A673 (cell line): ENCODE measurements around the gene HBA2. TPM values are rescaled to one million over a fixed set of nuclear protein-coding genes. Genes with fewer than 3 reads are reported as not detected.
"Not testable (repeated sequence)": the region's sequence is repeated elsewhere in the genome, so short reads cannot be mapped to it uniquely, and the experiment has no call there.

Source experiments
- BruUV-seq: library from RNA; stranded (reverse); fragments of 400-500 nt; replicated peaks from 2 replicates; lab custom pipeline; 2021; lab: Mats Ljungman, UMichigan
- CTCF ChIA-PET: fragments of 300-600 bp; sonication (Branson Sonifier 250); formaldehyde crosslinking; loops from one replicate; lab custom pipeline; 2022; ENCODE audit warnings: antibody characterized with exemption; lab: Charles Lee
- POLR2A ChIA-PET: fragments of 300-600 bp; sonication (Branson Sonifier 250); formaldehyde crosslinking; loops from one replicate; lab custom pipeline; 2022; ENCODE audit warnings: antibody characterized with exemption; ENCODE audit not compliant: low non-redundant PET; lab: Charles Lee
- DNase-seq: peaks from one replicate; pipeline ENCODE4 v3.0.0-alpha.2; 2015; ENCODE audit warnings: low spot score
- H3K27ac ChIP-seq: fragments of 200-600 bp; sonication (generic); 2 replicates; pipeline ENCODE4 v1.5.1; 2016; ENCODE audit warnings: mixed run types, low read depth, mild to moderate bottlenecking, mixed read lengths, antibody characterized with exemption, low read length; ENCODE audit not compliant: poor library complexity, severe bottlenecking
- H3K27me3 ChIP-seq: fragments of 200-600 bp; sonication (generic); replicated peaks from 2 replicates; pipeline ENCODE4 v1.6.1; 2017; ENCODE audit warnings: mixed run types, low read depth, mild to moderate bottlenecking, mixed read lengths, antibody characterized with exemption, low read length; ENCODE audit not compliant: insufficient read depth, poor library complexity
- H3K36me3 ChIP-seq: fragments of 200-600 bp; sonication (generic); 2 replicates; pipeline ENCODE4 v1.6.1; 2016; ENCODE audit warnings: mixed run types, mild to moderate bottlenecking, mixed read lengths, antibody characterized with exemption, low read length; ENCODE audit not compliant: insufficient read depth, poor library complexity, severe bottlenecking
- H3K4me1 ChIP-seq: fragments of 200-600 bp; sonication (generic); 2 replicates; pipeline ENCODE4 v1.6.1; 2017; ENCODE audit warnings: mixed run types, mild to moderate bottlenecking, mixed read lengths, antibody characterized with exemption, low read length; ENCODE audit not compliant: insufficient read depth, poor library complexity, severe bottlenecking
- H3K4me3 ChIP-seq: fragments of 200-600 bp; sonication (generic); 2 replicates; pipeline ENCODE4 v1.5.1; 2016; ENCODE audit warnings: low read depth, mixed run types, mild to moderate bottlenecking, mixed read lengths, low read length; ENCODE audit not compliant: poor library complexity, severe bottlenecking
- H3K9me3 ChIP-seq: fragments of 200-600 bp; sonication (generic); 2 replicates; pipeline ENCODE4 v1.6.1; 2016; ENCODE audit warnings: mixed run types, low read depth, mild to moderate bottlenecking, mixed read lengths, antibody characterized with exemption, low read length; ENCODE audit not compliant: poor library complexity, severe bottlenecking
- CTCF ChIP-seq: fragments of 300-800, 200-600 bp; sonication (generic); conservative IDR thresholded peaks from 2 replicates; pipeline ENCODE4 v1.5.1; 2017; ENCODE audit warnings: low read depth, mild to moderate bottlenecking, antibody characterized with exemption, low read length, moderate library complexity, mixed read lengths
- EZH2 ChIP-seq: fragments of 200-600 bp; sonication (generic); IDR thresholded peaks from 2 replicates; pipeline ENCODE4 v1.6.1; 2017; ENCODE audit warnings: borderline replicate concordance, low read depth, mild to moderate bottlenecking, mixed read lengths, antibody characterized with exemption, low read length; ENCODE audit not compliant: poor library complexity, severe bottlenecking
- intact Hi-C: fragments of 100-400 bp; cut with micrococcal nuclease; formaldehyde crosslinking; loops from one replicate; pipeline ENCODE4 v1.10.0; 2022; ENCODE audit not compliant: unreplicated experiment
- total RNA-seq: library from RNA; stranded (reverse); gene quantifications from 2 replicates; pipeline ENCODE4 v1.2.3, GENCODE V29; 2021

HBA2 gene
- total RNA-seq, 1 experiment from 2014 or later: 6.1 TPM

GRCh38 chr16:175011-175949 lies 2.6 kb downstream of the HBA2 start:
- no peak overlapping the region for H3K4me3 ChIP-seq
- no peaks in the 10 kb centered on the region for H3K36me3 ChIP-seq
- ChIA-PET CTCF (interaction anchor here (0.7 kb wide), 1 partner anchor 54 kb away, joined by 3 read pairs; no protein-coding TSS in a partner anchor), POLR2A (no interaction called here)
- BruUV-seq: no TSS peak
- intact Hi-C loops: no loop called here
- H3K9me3 ChIP-seq: no peaks in the 10 kb centered on the region
- no peak overlapping the region for H3K27ac ChIP-seq
- TF ChIP-seq CTCF: no peak
- TF ChIP-seq EZH2: no peak
- peaks cover 13% of the 10 kb centered on the region for H3K27me3 ChIP-seq
- peaks cover 26% of the 10 kb centered on the region for H3K4me1 ChIP-seq
- DNase-seq: no peak

GRCh38 chr16:176006-176405 lies 3.3 kb downstream of the HBA2 start:
- H3K27ac ChIP-seq, intact Hi-C loops, CTCF ChIA-PET, H3K36me3 ChIP-seq, POLR2A ChIA-PET, DNase-seq, H3K9me3 ChIP-seq, BruUV-seq, H3K4me3 ChIP-seq: not testable (repeated sequence)
- Histone ChIP-seq H3K27me3 (peaks cover 13% of the 10 kb centered on the region), H3K4me1 (peaks cover 30% of the 10 kb centered on the region)

- H3K27ac ChIP-seq, DNase-seq, H3K9me3 ChIP-seq, H3K4me3 ChIP-seq, intact Hi-C loops, CTCF ChIA-PET, H3K36me3 ChIP-seq, BruUV-seq, POLR2A ChIA-PET: not testable (repeated sequence)
- Histone ChIP-seq H3K27me3 (peaks cover 13% of the 10 kb centered on the region), H3K4me1 (peaks cover 33% of the 10 kb centered on the region)
Observed at GRCh38 chr16:176477-177382, 4.1 kb downstream of the HBA2 start, which contains the start of gene HBA1. Gene HBA1, plus strand, starts transcription at chr16:176680. Its CDS starts 37 bp downstream, at chr16:176717.

GRCh38 chr16:177394-177822 lies 4.7 kb downstream of the HBA2 start:
- intact Hi-C loops: no loop called here
- no peak overlapping the region for H3K27ac ChIP-seq
- peaks cover 13% of the 10 kb centered on the region for H3K27me3 ChIP-seq
- no TSS peak for BruUV-seq
- POLR2A ChIA-PET: interaction anchor here (0.6 kb wide), 1 partner anchor 29 kb away, joined by 4 read pairs; no protein-coding TSS in a partner anchor
- no peaks in the 10 kb centered on the region for H3K9me3 ChIP-seq
- H3K4me1 ChIP-seq: peaks cover 33% of the 10 kb centered on the region
- no peak for DNase-seq
- CTCF ChIA-PET: no interaction called here
- no peak for TF ChIP-seq EZH2
- TF ChIP-seq CTCF: no peak
- no peak overlapping the region for H3K4me3 ChIP-seq
- no peaks in the 10 kb centered on the region for H3K36me3 ChIP-seq
